ENCODE results near the gene UTP25. TPM values are rescaled to one million over a fixed set of nuclear protein-coding genes. Genes with fewer than 3 reads are reported as not detected.
"Not testable (repeated sequence)": the region's sequence is repeated elsewhere in the genome, so short reads cannot be mapped to it uniquely, and the experiment has no call there.

The UTP25 gene
- total and polyA plus RNA-seq, 3 donors from 2014 or later, result 4.0 to 7.7 (median 7.1) TPM

GRCh38 chr1:209886219-209886536, 58.4 kb downstream of the UTP25 start:
- Histone ChIP-seq H3K27ac (no peak overlapping the region), H3K9me3 (no peaks in the 10 kb centered on the region), H3K4me3 (no peak overlapping the region), H3K4me1 (no peaks in the 10 kb centered on the region), H3K27me3 (no peaks in the 10 kb centered on the region), H3K36me3 (ENCODE audit: low read depth, missing control alignments) (no peaks in the 10 kb centered on the region)
- no peak for DNase-seq
- WGBS, 2 donors, result 11 to 30% methylated on average over 1 of the region's 1 CpG
- TF ChIP-seq CTCF (IDR thresholded peaks at IDR 0.05) (no peak), POLR2A (IDR thresholded peaks at IDR 0.05) (no peak)
- intact Hi-C loops (cut with DNase I; ENCODE audit: low total_unique reads), result no loop called here

- H3K4me1 ChIP-seq; H3K27ac ChIP-seq; intact Hi-C loops (cut with DNase I; ENCODE audit: low total_unique reads); H3K36me3 ChIP-seq (ENCODE audit: low read depth, missing control alignments); H3K27me3 ChIP-seq; H3K9me3 ChIP-seq: not testable (repeated sequence)
- WGBS, 2 donors, result 66 to 74% methylated on average over 27 to 31 of the region's 31 CpGs
- peak overlapping the region; percentile 36 to 46 for H3K4me3 ChIP-seq
- DNase-seq, result peak; percentile 76
Measured at GRCh38 chr1:209888291-209889076, 60.7 kb downstream of the UTP25 start.

- Histone ChIP-seq H3K4me1 (no peaks in the 10 kb centered on the region), H3K27me3 (no peaks in the 10 kb centered on the region), H3K4me3 (peak overlapping the region; percentile 36 to 46), H3K27ac (no peak overlapping the region), H3K9me3 (no peaks in the 10 kb centered on the region), H3K36me3 (ENCODE audit: low read depth, missing control alignments) (no peaks in the 10 kb centered on the region)
- 75 to 88% methylated on average over 8 to 23 of the region's 35 CpGs for WGBS, 2 donors
- DNase-seq, result no peak
- no peak for TF ChIP-seq POLR2A (IDR thresholded peaks at IDR 0.05)
- no peak for TF ChIP-seq CTCF (IDR thresholded peaks at IDR 0.05)
- intact Hi-C loops (cut with DNase I; ENCODE audit: low total_unique reads), result no loop called here
Measured at GRCh38 chr1:209889077-209889418, 61.3 kb downstream of the UTP25 start.

- no peak for TF ChIP-seq CTCF (IDR thresholded peaks at IDR 0.05)
- WGBS, 2 donors, result 50 to 72% methylated on average over 3 of the region's 3 CpGs
- intact Hi-C loops (cut with DNase I; ENCODE audit: low total_unique reads), result no loop called here
- no peaks in the 10 kb centered on the region for H3K4me1 ChIP-seq
- no peaks in the 10 kb centered on the region for H3K27me3 ChIP-seq
- H3K4me3 ChIP-seq, result no peak overlapping the region
- H3K9me3 ChIP-seq, result no peaks in the 10 kb centered on the region
- DNase-seq, result no peak
- no peak overlapping the region for H3K27ac ChIP-seq
- no peaks in the 10 kb centered on the region for H3K36me3 ChIP-seq (ENCODE audit: low read depth, missing control alignments)
Measured at GRCh38 chr1:209890641-209891330, 63.0 kb downstream of the UTP25 start.

GRCh38 chr1:209893751-209894150, 66.0 kb downstream of the UTP25 start:
- no peak for DNase-seq
- Histone ChIP-seq H3K27me3 (no peaks in the 10 kb centered on the region), H3K27ac (no peak overlapping the region), H3K36me3 (ENCODE audit: low read depth, missing control alignments) (no peaks in the 10 kb centered on the region), H3K9me3 (no peaks in the 10 kb centered on the region), H3K4me1 (no peaks in the 10 kb centered on the region), H3K4me3 (no peak overlapping the region)
- TF ChIP-seq POLR2A (IDR thresholded peaks at IDR 0.05), result no peak
- no peak for TF ChIP-seq CTCF (IDR thresholded peaks at IDR 0.05)
- intact Hi-C loops (cut with DNase I; ENCODE audit: low total_unique reads), result no loop called here
- 90 to 92% methylated on average over 6 of the region's 6 CpGs for WGBS, 2 donors

Data from testis (tissue), 3 donors.